ENCODE results near the gene DUSP5.

GRCh38 chr10:110509560-110509959, 11.9 kb downstream of the DUSP5 start:
- TF ChIP-seq CTCF (IDR thresholded peaks at IDR 0.05; ENCODE audit: low read length), result no peak
- TF ChIP-seq EZH2phosphoT487 (IDR thresholded peaks at IDR 0.05; ENCODE audit: low read length), result no peak
